SH-SY5Y (cell line): Measurements from ENCODE around the gene MRPS25.

Experiments
- GATA2 ChIP-seq: IDR thresholded peaks from 2 replicates; pipeline ENCODE4 v1.6.1; 2011; ENCODE audit warnings: mild to moderate bottlenecking, low read depth, low read length
- GATA3 ChIP-seq: IDR thresholded peaks from 2 replicates; pipeline ENCODE4 v1.6.1; 2011; ENCODE audit warnings: low read depth, mild to moderate bottlenecking, low read length, moderate library complexity

GRCh38 chr3:15069441-15069840, 4.3 kb upstream of the MRPS25 start:
- TF ChIP-seq GATA2: no peak
- no peak for TF ChIP-seq GATA3
